Skeletal muscle tissue (tissue), 4 donors: ENCODE data around the gene RHOBTB3. TPM values are rescaled to one million over a fixed set of nuclear protein-coding genes. Genes with fewer than 3 reads are reported as not detected.

ENCODE experiments used
- H3K27ac ChIP-seq: one replicate; pipeline ENCODE4 v1.7.0; 2013; ENCODE audit warnings: mild to moderate bottlenecking, low read depth, low read length, inconsistent platforms
- H3K27me3 ChIP-seq, 3 donors: one replicate each; pipeline ENCODE4 v1.7.0; 2013; ENCODE audit warnings: low read length in 3 of 3; ENCODE audit not compliant: control insufficient read depth in 3 of 3, insufficient read depth in 3 of 3
- H3K36me3 ChIP-seq, 3 donors: one replicate each; pipeline ENCODE4 v1.7.0; 2013; ENCODE audit warnings: low read length in 3 of 3; ENCODE audit not compliant: control insufficient read depth in 3 of 3, insufficient read depth in 3 of 3
- H3K4me1 ChIP-seq, 3 donors: one replicate each; pipeline ENCODE4 v1.7.0; 2013; ENCODE audit warnings: low read length in 3 of 3, mild to moderate bottlenecking in 3 of 3; ENCODE audit not compliant: control insufficient read depth in 3 of 3, insufficient read depth in 3 of 3
- H3K4me3 ChIP-seq, 3 donors: one replicate each; pipeline ENCODE4 v1.7.0; 2013; ENCODE audit warnings: low read length in 3 of 3
- H3K9ac ChIP-seq, 3 donors: one replicate each; pipeline ENCODE4 v1.7.0; 2013; ENCODE audit warnings: low read length in 3 of 3, mild to moderate bottlenecking in 3 of 3, moderate library complexity in 2 of 3, low read depth in 1 of 3
- H3K9me3 ChIP-seq, 3 donors: one replicate each; pipeline ENCODE4 v1.7.0; 2013; ENCODE audit warnings: low read length in 3 of 3; ENCODE audit not compliant: control insufficient read depth in 3 of 3
- total RNA-seq: library from RNA; depleted of rRNA; stranded (reverse); fragments of >200 nt; gene quantifications from one replicate; pipeline ENCODE4 v1.2.3, GENCODE V29; 2014
- donor health status: Osteomylitis.

RHOBTB3 gene
- total RNA-seq, 1 donor from 2014 or later, result 640 TPM

DNA sequence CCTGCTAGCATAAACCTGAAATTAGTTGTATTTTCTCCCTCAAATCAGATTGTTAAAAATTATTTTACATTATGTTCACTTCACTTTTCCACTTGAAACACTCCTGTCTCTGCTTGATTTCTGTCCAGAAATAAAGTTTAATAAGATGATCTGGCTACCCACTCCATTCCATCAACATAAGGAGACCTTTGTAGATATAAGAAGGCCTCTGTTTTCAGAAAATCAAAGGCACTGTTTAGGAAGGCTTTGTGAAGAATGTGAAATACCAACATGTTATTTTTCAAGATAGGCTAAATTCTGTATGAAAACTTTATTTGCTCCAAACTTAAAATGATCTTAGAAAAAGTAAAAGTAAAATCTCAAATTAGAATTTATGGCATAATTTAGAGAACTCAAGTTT, 15.1 kb downstream of the RHOBTB3 start:
- Histone ChIP-seq H3K9me3 (no peaks in the 10 kb centered on the region), H3K9ac (no peak overlapping the region), H3K36me3 (peaks cover 0 to 16% (median 0%) of the 10 kb centered on the region in 3 donors), H3K4me3 (no peak overlapping the region), H3K27me3 (no peaks in the 10 kb centered on the region), H3K27ac (no peak overlapping the region), H3K4me1 (peaks cover 2 to 6% (median 5%) of the 10 kb centered on the region in 3 donors)

DNA sequence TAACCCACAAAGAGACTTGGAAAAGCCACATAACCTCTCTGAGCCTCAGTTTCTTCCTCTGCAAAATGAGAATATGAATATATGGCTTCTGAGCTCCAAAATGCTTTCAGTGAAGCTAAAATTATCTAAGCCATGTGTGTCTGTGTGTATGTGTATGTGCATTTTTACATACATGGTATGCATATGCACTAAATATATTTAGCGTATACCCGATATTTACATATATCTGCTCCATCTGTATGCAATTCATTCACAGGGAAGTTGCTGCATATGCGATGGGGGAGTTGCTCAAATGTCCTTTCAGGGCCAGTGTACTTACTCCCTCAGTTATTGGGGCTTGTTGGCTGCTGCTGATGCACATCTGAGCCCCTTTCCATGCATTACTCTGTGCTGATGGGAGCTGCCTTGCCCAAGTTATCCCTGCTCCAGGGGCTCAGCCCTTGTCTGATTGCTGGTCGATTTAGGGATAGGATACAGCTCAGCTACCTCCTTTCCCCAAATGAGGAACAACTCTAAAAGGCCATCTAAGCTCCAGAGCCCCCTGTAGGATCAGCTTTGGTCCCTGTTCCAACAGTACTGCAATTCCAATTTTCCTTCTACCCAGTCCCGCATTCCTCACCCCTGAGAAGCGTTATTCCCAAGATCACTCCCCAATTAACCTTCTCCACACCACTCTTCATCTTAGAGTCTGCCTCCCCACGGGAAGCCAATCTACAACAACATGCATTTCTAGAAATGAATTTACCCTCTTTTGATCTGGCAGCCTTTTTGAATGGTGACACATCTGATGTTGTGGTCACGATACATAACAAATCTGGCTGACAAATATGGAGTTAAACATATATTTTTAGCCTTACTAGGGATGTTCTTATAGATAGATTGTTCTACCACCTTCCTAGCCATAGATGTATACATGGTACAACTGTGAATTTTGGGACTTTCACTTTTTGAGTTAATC, 15.9 kb downstream of the RHOBTB3 start:
- Histone ChIP-seq H3K9me3 (no peaks in the 10 kb centered on the region), H3K27ac (no peak overlapping the region), H3K9ac (peak overlapping the region in 1 of 3 donors; percentile 8), H3K27me3 (no peaks in the 10 kb centered on the region), H3K36me3 (peaks cover 0 to 16% (median 0%) of the 10 kb centered on the region in 3 donors), H3K4me1 (peaks cover 2 to 6% (median 5%) of the 10 kb centered on the region in 3 donors), H3K4me3 (no peak overlapping the region)

DNA sequence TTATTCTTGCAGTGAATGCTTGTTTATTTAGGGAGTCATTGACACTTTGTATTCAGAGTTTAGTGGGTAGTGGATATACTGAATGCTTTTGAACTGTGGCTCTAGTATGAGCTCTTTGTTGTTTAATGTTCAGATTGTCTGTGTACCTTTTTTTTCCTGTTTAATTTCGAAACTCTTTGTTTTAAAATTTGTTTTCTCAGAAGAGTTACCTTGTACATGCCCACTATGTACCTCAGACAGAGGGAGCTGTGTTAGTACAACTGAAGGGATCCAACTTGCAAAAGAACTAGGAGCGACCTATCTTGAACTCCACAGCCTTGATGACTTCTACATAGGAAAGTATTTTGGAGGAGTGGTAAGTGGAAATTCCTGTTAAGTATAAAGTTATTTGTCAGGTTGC, 17.0 kb downstream of the RHOBTB3 start:
- Histone ChIP-seq H3K9me3 (no peaks in the 10 kb centered on the region), H3K9ac (no peak overlapping the region), H3K4me1 (peaks cover 2 to 6% (median 5%) of the 10 kb centered on the region in 3 donors), H3K27me3 (no peaks in the 10 kb centered on the region), H3K27ac (no peak overlapping the region), H3K36me3 (peaks cover 0 to 21% (median 0%) of the 10 kb centered on the region in 3 donors), H3K4me3 (no peak overlapping the region)

DNA sequence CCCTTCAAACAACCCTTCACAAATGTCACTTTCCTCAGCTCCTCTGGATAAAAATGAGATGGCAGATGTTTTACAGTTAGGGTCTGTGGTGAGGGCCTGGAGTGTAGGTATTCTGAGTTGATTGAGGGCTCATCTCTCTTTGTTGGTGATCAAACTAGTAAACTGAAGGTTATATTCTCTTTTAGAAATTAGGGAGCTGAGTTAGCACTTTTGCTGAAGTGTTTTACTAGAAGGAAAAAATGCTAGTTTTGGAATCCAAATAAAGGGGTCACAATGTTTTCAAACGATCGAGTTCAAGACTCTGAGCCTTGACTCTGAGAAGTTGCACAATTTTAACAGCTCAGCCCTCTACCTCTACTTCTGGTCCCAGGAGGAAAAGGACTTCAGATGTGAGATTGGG, 23.4 kb downstream of the RHOBTB3 start:
- peaks cover 0 to 5% (median 4%) of the 10 kb centered on the region in 3 donors for H3K4me1 ChIP-seq
- H3K36me3 ChIP-seq, result peaks cover 3 to 28% (median 5%) of the 10 kb centered on the region in 3 donors
- no peak overlapping the region for H3K27ac ChIP-seq
- H3K27me3 ChIP-seq, result no peaks in the 10 kb centered on the region
- H3K9me3 ChIP-seq, result no peaks in the 10 kb centered on the region
- H3K9ac ChIP-seq, result no peak overlapping the region
- H3K4me3 ChIP-seq, result no peak overlapping the region

DNA sequence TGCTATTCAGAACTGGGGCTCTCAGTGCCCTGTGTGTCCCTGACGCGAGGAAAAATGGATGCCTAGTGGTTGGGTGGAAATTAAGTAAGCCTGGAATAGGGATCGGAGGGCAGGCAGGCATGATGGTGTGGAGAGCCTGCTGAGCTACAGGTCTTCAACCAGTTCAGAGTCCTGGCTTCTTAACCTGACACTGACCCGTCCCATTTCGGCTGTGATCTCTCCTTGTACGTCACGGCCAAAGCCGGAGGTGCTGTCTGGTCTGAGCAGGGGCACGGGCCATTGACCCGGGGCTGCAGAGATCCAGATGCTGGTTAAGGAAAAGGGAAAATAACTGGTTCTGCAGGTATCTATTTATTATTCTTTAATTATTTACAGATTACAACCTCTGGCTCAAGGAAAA, 27.9 kb downstream of the RHOBTB3 start:
- peaks cover 5 to 16% (median 15%) of the 10 kb centered on the region in 3 donors for H3K4me1 ChIP-seq
- peaks cover 3 to 27% (median 9%) of the 10 kb centered on the region in 3 donors for H3K36me3 ChIP-seq

DNA sequence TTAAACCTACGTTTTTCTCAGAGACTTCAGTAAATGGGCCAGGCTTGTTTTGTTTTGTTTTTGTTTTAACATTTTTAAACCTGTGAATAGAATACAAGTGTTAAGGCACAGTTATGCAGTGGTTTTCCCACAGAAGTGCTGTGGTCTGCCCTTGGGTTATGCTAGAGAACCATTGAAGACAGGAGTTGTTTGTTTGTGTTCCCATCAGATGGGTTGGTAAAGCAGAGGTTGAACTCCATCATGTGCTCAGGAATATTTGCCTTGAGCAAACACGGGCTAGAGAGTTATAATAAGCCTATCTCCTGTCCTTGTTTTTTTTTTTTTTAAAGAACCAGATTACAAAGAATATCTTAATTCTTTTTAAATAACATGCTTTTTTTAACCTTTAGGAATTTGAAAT, 28.5 kb downstream of the RHOBTB3 start:
- Histone ChIP-seq H3K9ac (no peak overlapping the region), H3K4me1 (peaks cover 5 to 16% (median 15%) of the 10 kb centered on the region in 3 donors), H3K27me3 (no peaks in the 10 kb centered on the region), H3K36me3 (peaks cover 3 to 26% (median 10%) of the 10 kb centered on the region in 3 donors), H3K27ac (peak overlapping the region; percentile 32), H3K4me3 (no peak overlapping the region), H3K9me3 (no peaks in the 10 kb centered on the region)

More for the DNA sequence above, 27.9 kb downstream of the RHOBTB3 start:
- no peak overlapping the region for H3K4me3 ChIP-seq
- H3K9ac ChIP-seq, result no peak overlapping the region
- H3K27me3 ChIP-seq, result no peaks in the 10 kb centered on the region
- no peak overlapping the region for H3K27ac ChIP-seq
- H3K9me3 ChIP-seq, result no peaks in the 10 kb centered on the region

DNA sequence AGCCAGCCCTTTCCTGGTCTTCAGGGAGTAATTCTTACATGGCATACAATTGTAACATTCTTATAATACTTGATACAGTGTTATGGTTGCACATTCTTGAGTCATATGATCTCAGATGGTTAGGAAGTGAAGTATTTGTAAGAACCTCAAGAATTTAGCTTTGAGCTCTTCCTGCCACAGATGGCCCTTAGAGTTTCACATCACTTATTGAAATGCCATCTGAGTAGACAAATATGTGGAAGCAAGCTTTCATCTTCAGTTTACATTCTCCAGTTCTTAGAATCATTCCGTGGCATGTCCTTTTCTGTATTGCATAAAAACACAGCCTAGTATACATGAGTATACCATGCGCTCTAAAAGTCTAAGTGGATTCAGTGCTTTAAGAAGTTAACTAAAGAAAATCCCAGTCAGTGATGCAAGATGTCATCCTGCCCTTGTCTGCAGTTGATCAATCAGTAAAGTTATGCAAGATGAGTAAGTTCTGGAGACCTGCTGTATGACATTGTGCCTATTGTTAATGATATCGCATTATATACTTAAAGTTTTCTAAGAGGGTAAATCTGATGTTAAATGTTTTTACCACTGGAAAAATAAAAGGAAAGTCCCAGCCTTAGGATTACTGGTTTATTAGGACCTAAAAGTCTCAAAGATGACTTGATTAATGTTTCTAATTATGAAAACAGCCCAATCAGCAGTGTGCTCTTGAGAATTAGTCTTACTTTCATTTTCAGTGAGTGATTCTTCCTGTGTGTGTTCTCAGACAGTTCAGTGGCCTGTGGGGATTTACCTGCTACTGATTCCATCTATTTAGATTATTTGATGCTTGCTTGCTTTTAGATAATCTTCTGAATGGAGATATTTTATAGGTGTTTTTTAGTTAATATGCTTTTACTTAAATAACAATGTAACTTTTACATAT, 29.4 kb downstream of the RHOBTB3 start:
- Histone ChIP-seq H3K9ac (peak overlapping the region in 1 of 3 donors; percentile 24), H3K4me3 (no peak overlapping the region), H3K27me3 (no peaks in the 10 kb centered on the region), H3K4me1 (peaks cover 5 to 16% (median 15%) of the 10 kb centered on the region in 3 donors), H3K27ac (no peak overlapping the region), H3K36me3 (peaks cover 3 to 28% (median 10%) of the 10 kb centered on the region in 3 donors), H3K9me3 (no peaks in the 10 kb centered on the region)

DNA sequence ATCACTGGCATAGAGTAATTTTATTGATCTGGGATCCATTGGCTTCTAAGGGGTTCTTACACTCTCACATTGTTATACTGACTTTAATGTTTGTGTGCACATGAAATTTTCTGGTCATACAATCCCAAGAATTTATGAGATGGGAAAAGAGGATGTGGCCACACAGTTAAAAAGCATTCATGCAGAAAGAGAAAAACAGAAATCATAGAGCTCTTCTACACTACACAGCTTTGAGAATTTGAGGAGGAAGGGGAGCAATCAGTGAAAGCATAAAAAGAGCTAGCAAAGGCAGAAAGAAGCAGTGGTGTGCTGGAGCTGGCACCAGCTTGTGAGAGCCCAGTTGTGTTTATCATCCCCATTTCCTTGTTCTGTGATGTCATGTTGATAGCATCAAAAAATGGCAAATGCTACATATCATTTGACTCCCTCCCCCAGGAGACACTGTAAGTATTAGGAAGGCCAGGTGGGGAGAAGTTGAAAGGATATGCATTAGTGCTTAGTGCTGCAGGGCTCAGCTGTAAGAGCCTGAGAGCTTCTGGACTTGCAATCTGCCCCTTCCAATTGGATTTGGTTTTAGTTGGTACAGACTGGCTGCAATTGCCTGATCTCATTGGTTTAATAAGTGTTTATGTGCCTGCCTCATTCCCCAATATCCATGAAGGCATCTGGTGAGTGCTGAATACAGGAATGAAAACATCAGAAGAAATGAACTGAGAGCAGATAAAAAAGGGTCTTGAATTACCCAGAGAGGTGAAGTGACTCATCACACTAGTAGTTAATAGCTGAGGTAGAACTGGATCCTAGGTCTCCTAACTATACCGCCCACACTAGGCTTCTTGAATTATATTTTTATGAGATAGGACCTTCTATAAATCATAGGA, 30.9 kb downstream of the RHOBTB3 start:
- no peak overlapping the region for H3K27ac ChIP-seq
- H3K4me3 ChIP-seq, result no peak overlapping the region
- peaks cover 5 to 16% (median 15%) of the 10 kb centered on the region in 3 donors for H3K4me1 ChIP-seq
- no peaks in the 10 kb centered on the region for H3K27me3 ChIP-seq
- no peaks in the 10 kb centered on the region for H3K9me3 ChIP-seq
- no peak overlapping the region for H3K9ac ChIP-seq
- H3K36me3 ChIP-seq, result peaks cover 0 to 22% (median 10%) of the 10 kb centered on the region in 3 donors

DNA sequence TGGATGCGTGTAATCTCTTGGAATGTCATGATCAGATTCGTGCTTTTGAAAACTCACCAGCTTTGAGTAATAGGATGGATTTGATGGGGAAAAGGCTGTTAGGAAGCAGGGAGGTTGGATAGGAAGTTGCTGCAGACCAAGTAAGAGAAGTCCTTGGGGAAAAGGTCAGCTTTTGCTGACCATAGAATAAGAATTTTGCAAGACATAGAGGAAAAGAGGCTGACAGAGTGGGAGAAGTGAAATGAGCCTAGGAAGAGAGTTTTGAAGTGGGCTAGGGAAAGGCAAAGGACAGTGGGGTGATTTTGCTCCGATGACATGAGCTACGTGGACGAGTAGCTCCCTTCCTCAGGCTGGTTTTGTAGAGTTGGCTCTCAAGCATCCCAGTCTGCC, 31.5 kb downstream of the RHOBTB3 start:
- Histone ChIP-seq H3K36me3 (peaks cover 0 to 22% (median 14%) of the 10 kb centered on the region in 3 donors), H3K27ac (no peak overlapping the region), H3K27me3 (no peaks in the 10 kb centered on the region), H3K9me3 (no peaks in the 10 kb centered on the region), H3K4me1 (peaks cover 5 to 16% (median 15%) of the 10 kb centered on the region in 3 donors), H3K4me3 (no peak overlapping the region), H3K9ac (no peak overlapping the region)
